DOHH2 (cell line): Measurements from ENCODE around the gene SLIT1.

Experiments
- CTCF ChIP-seq: fragments of 200-600 bp; sonication (generic); IDR thresholded peaks from one replicate; pipeline ENCODE4 v1.5.1; 2014; ENCODE audit warnings: antibody characterized with exemption, mild to moderate bottlenecking, low read depth, low read length; ENCODE audit not compliant: poor library complexity, severe bottlenecking
- EZH2phosphoT487 ChIP-seq: fragments of 200-600 bp; sonication (generic); IDR thresholded peaks from 2 replicates; pipeline ENCODE4 v1.6.1; 2017; ENCODE audit warnings: borderline replicate concordance, mild to moderate bottlenecking, antibody characterized with exemption, low read length, moderate library complexity, mixed read lengths

GRCh38 chr10:97040248-97040584 lies 145.5 kb downstream of the SLIT1 start:
- no peak for TF ChIP-seq CTCF
- no peak for TF ChIP-seq EZH2phosphoT487
